LNCAP (cell line): ENCODE results near the gene NDRG3.

ENCODE experiments used
- CTCF ChIP-seq: fragments of 450-650 bp; IDR thresholded peaks from 2 replicates; pipeline ENCODE4 v1.5.1; 2017; ENCODE audit warnings: mild to moderate bottlenecking

NDRG3 gene

DNA sequence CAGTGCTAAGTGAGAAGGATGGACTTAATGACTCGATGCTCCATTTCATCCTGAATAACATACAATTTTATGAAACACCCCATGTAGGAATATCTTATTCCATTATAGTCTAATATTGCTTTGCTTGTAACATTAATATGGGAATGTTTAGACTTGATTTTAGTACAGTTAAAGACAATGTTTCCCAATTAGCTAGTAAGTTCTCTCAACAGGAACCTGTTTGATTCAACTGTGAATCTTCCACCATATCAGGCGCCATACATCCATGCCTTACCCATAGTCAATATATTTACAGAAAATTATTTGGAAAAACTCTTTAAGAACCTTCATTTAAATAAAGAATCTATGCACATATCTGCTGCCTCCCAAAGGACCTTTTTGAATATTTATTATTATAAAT lies 3.3 kb downstream of the NDRG3 start:
- TF ChIP-seq CTCF = no peak

- TF ChIP-seq CTCF = no peak
These were observed 4.8 kb downstream of the NDRG3 start for GRCh38 chr20:36741072-36741471.

DNA sequence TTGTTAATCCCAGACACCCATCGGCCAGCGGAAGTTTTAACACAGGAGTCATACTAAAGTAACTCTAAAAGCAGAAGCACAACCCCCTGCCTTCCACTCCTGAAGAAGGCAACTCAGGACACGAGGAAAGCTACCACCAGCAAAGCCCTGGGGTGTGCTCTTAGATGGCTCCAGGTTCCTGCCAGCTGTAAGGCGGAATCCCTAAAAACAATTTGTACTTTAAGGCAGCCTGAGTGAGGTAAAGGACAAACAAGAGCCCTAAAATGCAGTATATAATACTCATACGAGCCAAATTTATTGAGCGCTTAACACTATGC lies 8.7 kb downstream of the NDRG3 start:
- no peak for TF ChIP-seq CTCF

DNA sequence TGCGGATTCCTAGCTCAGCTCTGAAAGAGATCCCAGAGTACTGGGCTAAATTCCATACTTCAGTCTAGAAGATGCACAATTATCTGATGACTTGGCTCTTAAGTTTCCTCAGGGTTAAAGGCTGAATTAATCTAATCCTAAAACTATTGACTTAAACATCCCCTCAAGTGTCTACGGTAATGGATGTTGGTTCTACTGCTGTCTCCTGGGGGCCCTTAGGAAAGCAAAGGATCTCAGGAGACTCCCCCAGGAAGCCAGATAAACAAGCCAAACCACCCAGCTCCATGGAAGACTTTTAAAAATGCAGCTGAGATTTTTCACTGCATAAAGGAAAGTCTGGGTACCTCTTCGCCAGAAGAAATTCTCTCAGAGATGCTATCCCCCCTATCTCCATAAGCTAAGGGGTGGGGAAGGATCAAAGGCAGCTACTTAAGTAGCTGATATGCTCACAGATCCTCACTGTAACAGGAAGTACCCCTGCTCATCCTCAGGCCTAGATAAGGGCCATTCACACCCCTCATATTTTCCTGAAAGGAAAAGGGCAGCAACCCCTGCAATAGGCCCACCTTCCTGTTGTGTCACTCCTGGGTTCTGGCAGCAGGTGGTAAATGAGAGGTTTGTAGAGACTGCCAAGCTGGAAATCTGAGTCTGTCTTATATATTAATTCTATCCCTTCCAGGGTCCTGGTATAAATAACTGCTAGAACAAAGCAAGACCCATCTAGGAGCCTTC lies 9.3 kb downstream of the NDRG3 start:
- no peak for TF ChIP-seq CTCF

GRCh38 chr20:36732456-36732855 lies 13.4 kb downstream of the NDRG3 start:
- no peak for TF ChIP-seq CTCF

- no peak for TF ChIP-seq CTCF
These were observed 16.9 kb downstream of the NDRG3 start for GRCh38 chr20:36728986-36729385.

GRCh38 chr20:36726168-36726567 lies 19.7 kb downstream of the NDRG3 start:
- TF ChIP-seq CTCF = no peak

DNA sequence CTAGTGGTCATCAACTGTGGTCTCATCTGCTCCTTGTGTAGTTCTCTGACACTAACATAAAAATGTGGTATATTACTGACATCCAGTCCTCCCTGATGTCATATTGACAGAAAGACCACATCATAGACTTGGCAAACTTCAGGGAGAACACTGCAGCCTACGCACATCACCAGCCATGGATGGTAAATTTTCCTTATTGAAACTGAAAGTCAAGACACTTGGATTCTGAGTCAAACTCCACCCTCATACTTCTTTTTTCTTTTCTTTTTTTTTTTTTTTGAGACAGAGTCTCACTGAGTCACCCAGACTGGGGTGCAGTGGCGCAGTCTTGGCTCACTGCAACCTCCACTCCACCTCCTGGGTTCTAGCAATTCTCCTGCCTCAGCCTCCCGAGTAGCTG lies 25.4 kb downstream of the NDRG3 start:
- no peak for TF ChIP-seq CTCF
